ENCODE measurements around the gene SPTA1. TPM values are rescaled to one million over a fixed set of nuclear protein-coding genes. Genes with fewer than 3 reads are reported as not detected.

Gene SPTA1
- total RNA-seq, 1 donor from 2014 or later: 6.1 TPM

GRCh38 chr1:158687037-158687436 lies 522 bp upstream of the SPTA1 start:
- no peaks in the 10 kb centered on the region for H3K9me3 Mint-ChIP-seq (ENCODE audit: unreplicated experiment)
- H3K27me3 Mint-ChIP-seq (ENCODE audit: unreplicated experiment): peaks cover 2% of the 10 kb centered on the region
- H3K27ac Mint-ChIP-seq (ENCODE audit: unreplicated experiment): no peak overlapping the region
- H3K4me1 Mint-ChIP-seq (ENCODE audit: unreplicated experiment): no peaks in the 10 kb centered on the region
- DNase-seq (ENCODE audit: low spot score): no peak
- no peak overlapping the region for H3K4me3 Mint-ChIP-seq (ENCODE audit: unreplicated experiment)
- TF ChIP-seq, protein P1, sequence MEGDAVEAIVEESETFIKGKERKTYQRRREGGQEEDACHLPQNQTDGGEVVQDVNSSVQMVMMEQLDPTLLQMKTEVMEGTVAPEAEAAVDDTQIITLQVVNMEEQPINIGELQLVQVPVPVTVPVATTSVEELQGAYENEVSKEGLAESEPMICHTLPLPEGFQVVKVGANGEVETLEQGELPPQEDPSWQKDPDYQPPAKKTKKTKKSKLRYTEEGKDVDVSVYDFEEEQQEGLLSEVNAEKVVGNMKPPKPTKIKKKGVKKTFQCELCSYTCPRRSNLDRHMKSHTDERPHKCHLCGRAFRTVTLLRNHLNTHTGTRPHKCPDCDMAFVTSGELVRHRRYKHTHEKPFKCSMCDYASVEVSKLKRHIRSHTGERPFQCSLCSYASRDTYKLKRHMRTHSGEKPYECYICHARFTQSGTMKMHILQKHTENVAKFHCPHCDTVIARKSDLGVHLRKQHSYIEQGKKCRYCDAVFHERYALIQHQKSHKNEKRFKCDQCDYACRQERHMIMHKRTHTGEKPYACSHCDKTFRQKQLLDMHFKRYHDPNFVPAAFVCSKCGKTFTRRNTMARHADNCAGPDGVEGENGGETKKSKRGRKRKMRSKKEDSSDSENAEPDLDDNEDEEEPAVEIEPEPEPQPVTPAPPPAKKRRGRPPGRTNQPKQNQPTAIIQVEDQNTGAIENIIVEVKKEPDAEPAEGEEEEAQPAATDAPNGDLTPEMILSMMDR (IDR thresholded peaks at IDR 0.05; ENCODE audit: unreplicated experiment): no peak
- H3K36me3 Mint-ChIP-seq (ENCODE audit: low read depth, unreplicated experiment): no peaks in the 10 kb centered on the region

DNA sequence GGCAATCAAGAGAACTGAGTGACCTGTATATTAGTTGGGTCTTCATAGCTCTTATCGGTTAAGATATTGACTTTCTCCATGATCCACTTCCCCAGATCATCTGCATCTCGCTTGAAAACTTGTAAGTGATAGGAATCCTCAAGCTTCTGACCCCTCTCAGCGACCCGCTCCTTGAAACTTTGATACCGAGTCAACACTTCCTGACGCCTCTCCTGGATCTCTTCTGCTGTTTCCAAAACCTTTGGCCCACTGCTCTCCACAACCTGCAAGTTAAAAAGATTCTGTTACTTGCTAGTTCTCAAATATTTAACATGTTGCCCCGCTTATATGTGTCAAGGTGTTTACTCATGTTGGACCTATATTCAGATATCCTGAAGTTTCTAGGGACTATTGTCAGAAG lies 1.4 kb downstream of the SPTA1 start:
- peaks cover 2% of the 10 kb centered on the region for H3K27me3 Mint-ChIP-seq (ENCODE audit: unreplicated experiment)
- no peak overlapping the region for H3K4me3 Mint-ChIP-seq (ENCODE audit: unreplicated experiment)
- H3K4me1 Mint-ChIP-seq (ENCODE audit: unreplicated experiment): peaks cover 12% of the 10 kb centered on the region
- no peaks in the 10 kb centered on the region for H3K9me3 Mint-ChIP-seq (ENCODE audit: unreplicated experiment)
- no peaks in the 10 kb centered on the region for H3K36me3 Mint-ChIP-seq (ENCODE audit: low read depth, unreplicated experiment)
- H3K27ac Mint-ChIP-seq (ENCODE audit: unreplicated experiment): no peak overlapping the region
- TF ChIP-seq, protein P1 (IDR thresholded peaks at IDR 0.05; ENCODE audit: unreplicated experiment): no peak
- no peak for DNase-seq (ENCODE audit: low spot score)

- TF ChIP-seq, protein P1 (IDR thresholded peaks at IDR 0.05; ENCODE audit: unreplicated experiment): no peak
- no peak for DNase-seq (ENCODE audit: low spot score)
- Mint-ChIP-seq H3K36me3 (ENCODE audit: low read depth, unreplicated experiment) (no peaks in the 10 kb centered on the region), H3K4me1 (ENCODE audit: unreplicated experiment) (peaks cover 12% of the 10 kb centered on the region), H3K27me3 (ENCODE audit: unreplicated experiment) (peaks cover 2% of the 10 kb centered on the region), H3K9me3 (ENCODE audit: unreplicated experiment) (no peaks in the 10 kb centered on the region), H3K27ac (ENCODE audit: unreplicated experiment) (no peak overlapping the region), H3K4me3 (ENCODE audit: unreplicated experiment) (no peak overlapping the region)
Measured at GRCh38 chr1:158681606-158682005, 4.9 kb downstream of the SPTA1 start.

DNA sequence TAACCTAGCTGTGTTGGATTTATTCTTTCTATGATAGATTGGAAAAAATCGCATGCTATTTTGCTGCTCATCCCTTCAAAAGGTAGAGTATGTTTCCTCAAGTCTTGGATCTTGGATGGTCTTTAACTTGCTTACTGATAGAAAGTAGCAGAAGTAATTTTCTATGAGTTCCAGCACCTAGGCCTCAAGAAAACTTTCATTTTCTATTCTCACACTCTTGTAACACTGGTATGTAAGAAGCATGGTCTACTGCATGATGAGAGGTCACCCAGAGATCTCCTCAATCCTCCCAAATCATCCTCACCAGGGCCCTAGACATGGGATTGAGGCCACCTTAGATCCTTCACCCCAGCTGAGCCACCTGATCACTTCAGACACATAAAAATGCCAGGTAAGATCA lies 7.2 kb downstream of the SPTA1 start:
- no peak for DNase-seq (ENCODE audit: low spot score)
- Mint-ChIP-seq H3K4me3 (ENCODE audit: unreplicated experiment) (no peak overlapping the region), H3K4me1 (ENCODE audit: unreplicated experiment) (peaks cover 12% of the 10 kb centered on the region), H3K27me3 (ENCODE audit: unreplicated experiment) (no peaks in the 10 kb centered on the region), H3K9me3 (ENCODE audit: unreplicated experiment) (no peaks in the 10 kb centered on the region), H3K36me3 (ENCODE audit: low read depth, unreplicated experiment) (no peaks in the 10 kb centered on the region), H3K27ac (ENCODE audit: unreplicated experiment) (no peak overlapping the region)
- TF ChIP-seq, protein P1 (IDR thresholded peaks at IDR 0.05; ENCODE audit: unreplicated experiment): no peak

DNA sequence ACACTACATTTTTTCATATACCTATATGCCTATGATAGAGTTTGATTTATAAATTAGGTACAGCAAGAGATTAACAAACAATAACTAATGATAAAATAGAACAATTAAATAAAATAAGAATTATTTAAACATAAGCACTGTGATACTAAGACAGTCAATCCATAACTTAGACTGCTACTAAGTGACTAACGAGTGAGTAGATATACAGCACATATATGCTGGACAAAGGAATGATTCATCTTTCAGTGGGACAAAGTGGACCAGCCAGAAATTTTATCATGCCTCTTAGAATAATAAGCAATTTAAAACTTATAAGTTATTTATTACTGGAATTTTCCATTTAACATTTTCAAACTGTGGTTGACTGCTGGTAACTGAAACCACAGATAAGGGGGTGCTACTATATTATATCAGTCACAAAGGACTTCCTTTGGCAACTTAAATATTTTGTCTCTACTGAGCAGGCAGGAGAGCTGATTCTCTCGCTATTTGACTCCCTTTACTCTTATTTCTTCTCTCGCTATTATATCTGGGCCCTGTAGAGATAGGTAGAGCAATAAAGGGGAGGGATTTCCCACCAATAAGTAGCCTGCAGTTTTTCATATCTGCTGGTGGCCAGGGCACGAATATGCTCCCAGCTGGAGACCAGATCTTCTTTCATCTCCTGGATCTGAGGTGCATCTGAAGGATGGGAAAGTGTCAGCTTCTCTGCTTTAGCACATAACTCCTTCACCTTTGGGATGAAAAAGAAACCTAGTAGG lies 10.8 kb downstream of the SPTA1 start:
- TF ChIP-seq, protein P1 (IDR thresholded peaks at IDR 0.05; ENCODE audit: unreplicated experiment): no peak
- H3K4me3 Mint-ChIP-seq (ENCODE audit: unreplicated experiment): no peak overlapping the region
- no peaks in the 10 kb centered on the region for H3K9me3 Mint-ChIP-seq (ENCODE audit: unreplicated experiment)
- no peak overlapping the region for H3K27ac Mint-ChIP-seq (ENCODE audit: unreplicated experiment)
- no peaks in the 10 kb centered on the region for H3K27me3 Mint-ChIP-seq (ENCODE audit: unreplicated experiment)
- no peak for DNase-seq (ENCODE audit: low spot score)
- peaks cover under 1% of the 10 kb centered on the region for H3K4me1 Mint-ChIP-seq (ENCODE audit: unreplicated experiment)
- H3K36me3 Mint-ChIP-seq (ENCODE audit: low read depth, unreplicated experiment): no peaks in the 10 kb centered on the region
